Spleen (tissue), 7 donors: ENCODE results near the gene UXS1.

Source experiments
- POLR2A ChIP-seq, 3 donors: fragments of 450-650 bp; IDR thresholded peaks; one replicate each; pipeline ENCODE4 v1.5.1; 2017; ENCODE audit warnings: antibody characterized with exemption in 3 of 3, mild to moderate bottlenecking in 1 of 3
- TF ChIP-seq, protein P1 (sequence below), 11 experiments: fragments of 200-600 bp in 7 of 11; fragments of 450-650 bp in 4 of 11; sonication (generic) in 4 of 11; IDR thresholded peaks in 8 of 11; conservative IDR thresholded peaks in 3 of 11; 1 replicate in 7 of 11; 2 replicates in 4 of 11; pipeline versions ENCODE4 v1.4.0 to v1.8.0; 2016 to 2021; ENCODE audit warnings: antibody characterized with exemption in 11 of 11, inconsistent platforms in 4 of 11, mild to moderate bottlenecking in 1 of 11
- donor health status: DM: no; HTN: no; CAD: no; lungs with moderate emphysema.
- donor health status: DM: no; HTN: no; CAD: no.
- donor health status: DM: no; HTN: no; CAD: no.

DNA sequence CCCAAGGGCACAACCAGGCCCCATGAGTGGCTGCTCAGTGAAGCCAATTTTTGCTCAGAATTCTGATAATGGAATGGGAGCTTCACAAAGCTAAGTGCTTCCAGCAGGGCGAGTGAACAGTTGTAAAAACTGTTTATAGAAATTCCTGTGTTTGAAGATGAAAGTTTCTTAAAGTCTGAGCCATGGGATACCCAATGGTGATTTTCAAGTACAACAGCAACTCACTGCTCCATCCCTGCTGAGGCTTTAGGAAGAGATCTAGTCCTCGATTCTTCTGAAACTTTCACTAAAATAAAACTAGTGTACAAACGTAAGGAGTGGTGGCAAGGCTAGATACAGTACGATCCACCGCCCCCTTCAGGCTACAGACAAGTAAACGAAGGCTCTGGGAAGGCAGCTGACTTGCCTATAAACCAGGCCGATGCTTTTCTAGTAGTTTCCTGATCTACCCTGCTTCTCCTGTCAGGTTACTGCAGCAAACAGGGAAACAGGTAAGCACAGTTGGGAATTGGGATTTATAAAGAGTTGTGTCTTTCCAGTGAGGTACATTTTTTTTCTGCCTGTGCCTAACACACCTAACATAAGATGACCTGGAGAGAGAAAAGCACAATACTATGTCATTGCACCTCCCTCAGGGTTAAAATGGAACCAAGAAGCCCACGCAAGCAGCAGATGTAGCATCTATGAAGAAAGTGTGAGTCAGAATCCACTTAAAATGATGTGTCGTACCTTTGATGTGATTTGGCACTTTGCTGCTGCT lies 108.7 kb downstream of the UXS1 start:
- no peak for TF ChIP-seq POLR2A (IDR thresholded peaks at IDR 0.05)
- TF ChIP-seq, protein P1, sequence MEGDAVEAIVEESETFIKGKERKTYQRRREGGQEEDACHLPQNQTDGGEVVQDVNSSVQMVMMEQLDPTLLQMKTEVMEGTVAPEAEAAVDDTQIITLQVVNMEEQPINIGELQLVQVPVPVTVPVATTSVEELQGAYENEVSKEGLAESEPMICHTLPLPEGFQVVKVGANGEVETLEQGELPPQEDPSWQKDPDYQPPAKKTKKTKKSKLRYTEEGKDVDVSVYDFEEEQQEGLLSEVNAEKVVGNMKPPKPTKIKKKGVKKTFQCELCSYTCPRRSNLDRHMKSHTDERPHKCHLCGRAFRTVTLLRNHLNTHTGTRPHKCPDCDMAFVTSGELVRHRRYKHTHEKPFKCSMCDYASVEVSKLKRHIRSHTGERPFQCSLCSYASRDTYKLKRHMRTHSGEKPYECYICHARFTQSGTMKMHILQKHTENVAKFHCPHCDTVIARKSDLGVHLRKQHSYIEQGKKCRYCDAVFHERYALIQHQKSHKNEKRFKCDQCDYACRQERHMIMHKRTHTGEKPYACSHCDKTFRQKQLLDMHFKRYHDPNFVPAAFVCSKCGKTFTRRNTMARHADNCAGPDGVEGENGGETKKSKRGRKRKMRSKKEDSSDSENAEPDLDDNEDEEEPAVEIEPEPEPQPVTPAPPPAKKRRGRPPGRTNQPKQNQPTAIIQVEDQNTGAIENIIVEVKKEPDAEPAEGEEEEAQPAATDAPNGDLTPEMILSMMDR (IDR thresholded peaks at IDR 0.05 in 8 of 11, conservative IDR thresholded peaks at IDR 0.05 in 3 of 11): peak in 9 of 11 experiments; percentile 7 to 52 (median 36)
